Peyer's patch (tissue), 4 donors: Measurements from ENCODE around the gene RSPH1. TPM values are rescaled to one million over a fixed set of nuclear protein-coding genes. Genes with fewer than 3 reads are reported as not detected.
A peak's percentile ranks its signal among the peaks of the same experiment; 100 is the strongest.

Source experiments
- DNase-seq, 3 donors: peaks; one replicate each; pipeline ENCODE4 v3.0.0-alpha.2; 2017 to 2019
- H3K27ac ChIP-seq, 4 donors: fragments of 200-600 bp; sonication (generic); one replicate each; pipeline ENCODE4 v1.5.1; 2016 to 2019
- H3K27me3 ChIP-seq, 2 donors: fragments of 200-600 bp; sonication (generic); one replicate each; pipeline ENCODE4 v1.5.1; 2019
- H3K36me3 ChIP-seq, 3 donors: fragments of 200-600 bp; sonication (generic); one replicate each; pipeline ENCODE4 v1.5.1; 2016 to 2019
- H3K4me1 ChIP-seq, 4 donors: fragments of 200-600 bp; sonication (generic); one replicate each; pipeline ENCODE4 v1.5.1; 2016 to 2019
- H3K4me3 ChIP-seq, 4 donors: fragments of 200-600 bp; sonication (generic); 1 replicate in 3 of 4; 2 replicates in 1 of 4; pipeline ENCODE4 v1.5.1; 2016 to 2019; ENCODE audit warnings: mild to moderate bottlenecking in 1 of 4
- H3K9me3 ChIP-seq, 4 donors: fragments of 200-600 bp; sonication (generic); one replicate each; pipeline ENCODE4 v1.5.1; 2016 to 2019; ENCODE audit warnings: mild to moderate bottlenecking in 1 of 4
- CTCF ChIP-seq, 6 experiments: fragments of 450-650 bp in 4 of 6; fragments of 200-600 bp in 2 of 6; sonication (generic) in 1 of 6; IDR thresholded peaks; one replicate each; pipeline ENCODE4 v1.5.1; 2017 to 2019; ENCODE audit warnings: antibody characterized with exemption in 6 of 6, mild to moderate bottlenecking in 3 of 6, moderate library complexity in 1 of 6
- POLR2A ChIP-seq, 2 donors: fragments of 450-650 bp; IDR thresholded peaks; one replicate each; pipeline ENCODE4 v1.5.1; 2017; ENCODE audit warnings: antibody characterized with exemption in 2 of 2, mild to moderate bottlenecking in 2 of 2, moderate library complexity in 2 of 2
- total RNA-seq, 4 donors: library from RNA; depleted of rRNA; stranded (reverse); fragments of >200 nt; gene quantifications; one replicate each; pipeline ENCODE4 v1.1.0, GENCODE V29; 2016

Gene RSPH1
- total RNA-seq, 4 donors from 2014 or later = 2.5 to 11.0 (median 6.7) TPM

GRCh38 chr21:42522771-42523170 is 26.7 kb upstream of the RSPH1 start:
- H3K9me3 ChIP-seq = no peaks in the 10 kb centered on the region
- H3K4me3 ChIP-seq = no peak overlapping the region
- peaks cover 13 to 66% (median 27%) of the 10 kb centered on the region in 4 donors for H3K4me1 ChIP-seq
- peaks cover 0 to 40% (median 0%) of the 10 kb centered on the region in 3 donors for H3K36me3 ChIP-seq
- no peaks in the 10 kb centered on the region for H3K27me3 ChIP-seq
- peak in 1 of 3 donors; percentile 43 for DNase-seq
- TF ChIP-seq CTCF (IDR thresholded peaks at IDR 0.05) (no peak), POLR2A (IDR thresholded peaks at IDR 0.05) (no peak)
- peak overlapping the region in 2 of 4 donors; percentile 1 to 88 for H3K27ac ChIP-seq

GRCh38 chr21:42522271-42522670 is 26.2 kb upstream of the RSPH1 start:
- Histone ChIP-seq H3K27me3 (no peaks in the 10 kb centered on the region), H3K4me3 (no peak overlapping the region), H3K4me1 (peaks cover 16 to 67% (median 24%) of the 10 kb centered on the region in 4 donors), H3K27ac (peak overlapping the region in 1 of 4 donors; percentile 88), H3K9me3 (no peaks in the 10 kb centered on the region), H3K36me3 (peaks cover 0 to 42% (median 0%) of the 10 kb centered on the region in 3 donors)
- no peak for TF ChIP-seq CTCF (IDR thresholded peaks at IDR 0.05)
- TF ChIP-seq POLR2A (IDR thresholded peaks at IDR 0.05) = no peak
- DNase-seq = peak in 1 of 3 donors; percentile 44

GRCh38 chr21:42521805-42522204 is 25.8 kb upstream of the RSPH1 start:
- Histone ChIP-seq H3K36me3 (peaks cover 0 to 38% (median 0%) of the 10 kb centered on the region in 3 donors), H3K27ac (no peak overlapping the region), H3K27me3 (no peaks in the 10 kb centered on the region), H3K9me3 (no peaks in the 10 kb centered on the region), H3K4me3 (no peak overlapping the region), H3K4me1 (peaks cover 12 to 67% (median 20%) of the 10 kb centered on the region in 4 donors)
- TF ChIP-seq POLR2A (IDR thresholded peaks at IDR 0.05) (no peak), CTCF (IDR thresholded peaks at IDR 0.05) (no peak)
- no peak for DNase-seq

GRCh38 chr21:42521384-42521783 is 25.4 kb upstream of the RSPH1 start:
- no peak for TF ChIP-seq CTCF (IDR thresholded peaks at IDR 0.05)
- no peak for TF ChIP-seq POLR2A (IDR thresholded peaks at IDR 0.05)
- H3K4me1 ChIP-seq = peaks cover 11 to 67% (median 18%) of the 10 kb centered on the region in 4 donors
- H3K9me3 ChIP-seq = no peaks in the 10 kb centered on the region
- no peak overlapping the region for H3K27ac ChIP-seq
- H3K27me3 ChIP-seq = no peaks in the 10 kb centered on the region
- H3K4me3 ChIP-seq = no peak overlapping the region
- no peak for DNase-seq
- peaks cover 0 to 38% (median 0%) of the 10 kb centered on the region in 3 donors for H3K36me3 ChIP-seq

GRCh38 chr21:42520628-42521253 is 24.7 kb upstream of the RSPH1 start:
- no peaks in the 10 kb centered on the region for H3K9me3 ChIP-seq
- H3K36me3 ChIP-seq = peaks cover 0 to 38% (median 0%) of the 10 kb centered on the region in 3 donors
- DNase-seq = no peak
- H3K4me3 ChIP-seq = no peak overlapping the region
- peaks cover 11 to 67% (median 15%) of the 10 kb centered on the region in 4 donors for H3K4me1 ChIP-seq
- TF ChIP-seq CTCF (IDR thresholded peaks at IDR 0.05) (no peak), POLR2A (IDR thresholded peaks at IDR 0.05) (no peak)
- H3K27ac ChIP-seq = peak overlapping the region in 1 of 4 donors; percentile 11
- H3K27me3 ChIP-seq = no peaks in the 10 kb centered on the region
